G401.6 (cell line): ENCODE data around the gene PDE6C.

Source experiments
- FAIRE-seq: peaks from 2 replicates; lab custom pipeline; 2012; peaks lifted over from hg19 to GRCh38; lab: Jason Lieb, UNC

PDE6C gene

DNA sequence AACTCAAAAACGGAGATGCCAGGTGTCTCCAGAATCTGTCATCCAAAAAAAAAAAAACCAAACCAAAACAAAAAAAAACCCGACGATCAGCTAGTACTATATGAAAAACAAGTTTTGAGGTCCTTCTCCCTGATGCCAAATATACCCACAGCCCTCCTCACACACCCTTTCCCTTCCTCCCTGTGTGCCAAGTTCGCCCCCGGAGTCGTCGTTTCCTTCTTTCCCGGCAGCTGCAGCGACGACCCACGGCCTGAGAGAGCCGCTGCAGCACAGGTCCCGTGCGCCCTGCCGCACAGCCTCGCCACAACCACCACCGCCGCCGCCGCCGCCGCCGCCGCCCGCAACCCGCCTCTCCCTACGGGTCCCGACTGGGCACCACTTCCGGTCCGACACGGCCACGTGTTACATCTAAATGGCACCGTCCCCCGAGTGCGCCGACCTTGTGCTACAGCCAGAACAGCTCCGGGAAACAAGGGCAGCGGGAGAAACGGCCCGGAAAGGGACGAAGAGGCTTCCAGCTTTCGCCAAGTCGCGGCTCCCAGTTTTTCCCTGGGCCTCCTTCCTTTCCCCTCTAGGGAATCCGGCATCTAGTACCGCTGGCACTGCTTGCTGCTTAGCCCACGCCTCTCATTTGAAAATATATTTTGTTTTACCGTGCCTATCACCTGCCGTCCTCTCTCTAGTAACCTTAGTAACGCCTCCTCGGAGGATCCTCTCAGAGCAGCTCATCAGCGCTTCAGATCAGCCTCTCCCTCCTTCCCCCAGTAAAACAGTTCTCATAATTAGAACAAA, 90.1 kb downstream of the PDE6C start, which contains the start of gene FRA10AC1:
Gene FRA10AC1, minus strand, starts transcription at position 383 of the 792 bp plus-strand sequence. CDS start 2,486 bp downstream, outside the sequence.
- no peak for FAIRE-seq

DNA sequence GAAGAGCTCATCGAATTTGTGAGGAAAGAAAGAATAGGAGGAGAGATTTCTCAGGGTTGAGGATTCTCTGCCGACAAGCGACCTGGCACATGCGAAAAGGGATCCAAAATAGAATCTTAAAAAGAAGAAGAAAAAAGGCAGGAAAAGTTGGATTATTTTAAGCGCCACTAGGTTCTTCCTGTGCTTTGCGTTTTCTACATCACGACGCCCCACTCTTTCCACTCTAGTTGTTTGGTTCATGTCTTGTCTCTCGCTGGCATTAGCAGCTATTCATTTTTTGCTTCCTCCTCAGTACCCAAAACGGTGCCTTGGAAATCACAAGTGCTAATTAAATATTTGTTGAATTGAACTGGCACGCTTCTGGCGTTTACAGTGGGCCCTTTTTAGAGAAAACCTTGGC, 90.7 kb downstream of the PDE6C start:
- FAIRE-seq = no peak

DNA sequence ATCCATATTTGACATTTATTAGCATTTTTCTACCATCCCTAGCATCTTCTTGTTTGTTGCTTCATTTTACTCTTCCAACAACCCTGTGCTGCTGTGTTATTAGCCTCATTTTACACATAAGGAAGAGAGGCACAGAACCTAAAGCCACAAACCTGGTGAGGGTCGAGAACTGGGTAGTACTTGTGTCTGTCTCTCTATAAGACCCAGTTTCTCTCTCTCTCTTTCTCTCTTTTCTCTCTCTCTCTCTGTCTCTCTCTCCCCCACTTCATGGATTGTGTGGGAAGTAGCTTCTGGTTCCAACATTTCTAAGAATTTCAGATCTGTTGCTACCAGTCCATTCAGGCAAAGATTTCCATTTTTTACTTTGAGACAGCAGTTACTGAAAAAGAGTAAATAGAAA, 91.5 kb downstream of the PDE6C start:
- no peak for FAIRE-seq

DNA sequence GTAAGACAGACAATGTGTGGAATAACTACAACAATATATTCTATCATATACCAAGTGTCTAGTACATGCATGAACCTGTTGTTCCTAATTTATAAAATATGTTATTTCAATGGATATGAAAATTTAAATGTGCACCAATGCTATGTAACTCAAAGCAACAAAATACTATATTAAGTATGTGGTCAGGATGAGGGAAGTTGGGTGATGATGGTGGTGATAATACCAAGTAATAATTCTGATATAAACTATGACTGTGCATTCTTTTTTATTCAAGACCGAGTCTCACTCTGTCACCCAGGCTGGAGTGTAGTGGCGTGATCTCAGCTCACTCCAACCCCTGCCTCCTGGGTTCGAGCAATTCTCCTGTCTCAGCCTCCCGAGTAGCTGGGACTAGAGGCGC, 92.1 kb downstream of the PDE6C start:
- no peak for FAIRE-seq

DNA sequence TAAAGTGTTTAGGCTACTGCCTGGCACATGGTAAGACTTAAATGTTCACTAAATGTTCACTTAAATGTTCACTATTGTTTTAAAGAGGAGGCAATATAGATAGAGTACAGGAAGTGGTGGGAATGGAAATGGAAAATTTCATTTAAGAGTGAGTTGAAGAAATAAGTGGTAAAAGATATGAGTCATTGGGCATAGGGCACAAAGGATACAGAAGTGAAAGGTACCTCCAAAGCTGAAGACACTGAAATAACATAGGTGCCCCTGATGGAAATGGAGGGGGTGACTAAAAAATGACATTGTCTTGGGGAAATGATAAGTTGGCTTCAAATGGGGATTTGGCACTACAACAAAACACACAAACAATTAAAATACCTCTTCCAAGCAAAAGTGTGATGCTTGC, 95.3 kb downstream of the PDE6C start:
- FAIRE-seq = no peak

DNA sequence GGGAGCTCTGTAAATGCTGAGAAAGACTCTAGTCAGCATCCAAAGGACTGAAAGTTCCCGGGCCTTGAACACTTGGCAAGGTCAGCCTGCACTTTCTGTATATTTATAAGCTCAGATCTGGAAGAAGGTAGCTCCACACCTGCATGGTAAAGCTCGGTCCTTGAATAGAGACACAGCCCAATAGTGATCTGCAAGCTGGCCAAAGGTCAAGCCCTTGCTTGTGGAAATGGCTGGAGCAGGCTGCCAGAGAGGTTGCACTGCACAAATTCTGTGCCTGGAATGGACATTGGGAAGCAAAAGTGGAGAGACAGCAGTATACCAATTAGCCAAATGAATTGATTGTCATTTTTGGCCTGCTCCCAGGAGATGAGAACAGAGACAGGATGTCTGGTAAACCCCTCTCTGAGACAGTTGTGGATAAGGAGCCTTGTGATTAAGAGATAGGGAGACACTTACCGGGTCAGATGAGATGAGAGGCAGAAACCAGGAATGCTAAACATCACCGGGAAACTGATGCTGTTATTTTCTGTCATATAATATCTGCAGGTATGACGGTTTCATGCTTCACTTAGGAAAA, 98.1 kb downstream of the PDE6C start:
- no peak for FAIRE-seq

DNA sequence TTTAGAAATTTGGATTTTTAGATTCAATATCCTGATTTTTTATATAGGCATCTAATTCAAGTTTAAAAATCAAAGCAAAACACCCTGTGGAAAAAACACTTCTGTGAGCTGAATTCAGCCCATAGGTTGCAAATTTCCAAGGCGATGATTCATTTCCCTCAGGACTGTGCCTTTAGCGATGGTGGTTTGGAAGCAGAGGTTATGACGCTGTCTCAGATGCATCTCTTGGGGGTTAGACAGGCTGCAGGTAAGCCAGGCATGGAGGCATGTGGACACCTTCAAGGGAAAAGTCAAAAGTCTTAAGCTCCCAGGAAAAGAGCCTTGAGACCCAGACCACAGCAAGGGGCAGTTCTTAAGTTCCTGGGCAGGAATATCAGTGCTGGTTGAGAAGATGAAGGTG, 99.6 kb downstream of the PDE6C start:
- FAIRE-seq = no peak

DNA sequence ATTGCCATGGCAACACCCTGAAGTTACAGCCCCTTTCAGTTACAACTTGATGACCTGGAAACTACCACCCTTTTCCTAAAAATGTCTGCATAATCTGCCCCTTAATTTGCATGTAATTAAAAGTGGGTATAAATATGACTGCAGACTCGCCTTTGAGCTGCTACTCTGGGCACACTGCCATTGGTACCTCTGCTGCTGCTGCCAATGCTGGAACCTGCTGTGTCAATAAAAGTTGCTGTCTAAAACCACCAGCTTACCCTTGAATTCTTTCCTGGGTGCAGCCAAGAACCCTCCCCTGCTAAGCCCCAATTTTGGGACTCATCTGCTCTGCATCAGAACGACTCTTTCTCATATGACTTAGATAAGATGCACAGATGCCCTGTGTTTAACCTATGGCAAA, 100.3 kb downstream of the PDE6C start:
- no peak for FAIRE-seq

DNA sequence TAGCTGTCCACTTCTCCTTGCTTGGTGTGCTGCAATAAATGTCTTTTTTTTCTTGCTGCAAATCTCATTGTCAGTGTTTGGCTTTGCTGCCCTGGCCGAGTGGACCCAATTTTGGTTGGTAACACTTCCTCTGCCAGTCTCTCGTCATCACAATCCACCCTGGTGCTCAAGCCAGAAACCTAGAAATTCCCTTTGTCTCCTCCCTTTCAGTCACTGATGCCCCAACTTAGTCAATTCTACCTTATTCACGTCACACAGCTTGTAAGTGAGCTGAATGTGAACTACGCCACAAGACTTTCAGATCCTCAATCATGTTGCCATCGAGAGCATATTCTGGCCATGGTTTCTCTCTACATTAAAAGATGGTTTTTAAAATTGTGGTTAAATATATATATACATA, 103.0 kb downstream of the PDE6C start:
- no peak for FAIRE-seq
